ENCODE results near the gene STRBP. TPM values are rescaled to one million over a fixed set of nuclear protein-coding genes. Genes with fewer than 3 reads are reported as not detected.
"Not testable (repeated sequence)": the region's sequence is repeated elsewhere in the genome, so short reads cannot be mapped to it uniquely, and the experiment has no call there.

STRBP gene
- total RNA-seq (2014; rRNA removed; shearing (Covaris generic)): 43.1 and 44.6 TPM in 2 replicates

DNA sequence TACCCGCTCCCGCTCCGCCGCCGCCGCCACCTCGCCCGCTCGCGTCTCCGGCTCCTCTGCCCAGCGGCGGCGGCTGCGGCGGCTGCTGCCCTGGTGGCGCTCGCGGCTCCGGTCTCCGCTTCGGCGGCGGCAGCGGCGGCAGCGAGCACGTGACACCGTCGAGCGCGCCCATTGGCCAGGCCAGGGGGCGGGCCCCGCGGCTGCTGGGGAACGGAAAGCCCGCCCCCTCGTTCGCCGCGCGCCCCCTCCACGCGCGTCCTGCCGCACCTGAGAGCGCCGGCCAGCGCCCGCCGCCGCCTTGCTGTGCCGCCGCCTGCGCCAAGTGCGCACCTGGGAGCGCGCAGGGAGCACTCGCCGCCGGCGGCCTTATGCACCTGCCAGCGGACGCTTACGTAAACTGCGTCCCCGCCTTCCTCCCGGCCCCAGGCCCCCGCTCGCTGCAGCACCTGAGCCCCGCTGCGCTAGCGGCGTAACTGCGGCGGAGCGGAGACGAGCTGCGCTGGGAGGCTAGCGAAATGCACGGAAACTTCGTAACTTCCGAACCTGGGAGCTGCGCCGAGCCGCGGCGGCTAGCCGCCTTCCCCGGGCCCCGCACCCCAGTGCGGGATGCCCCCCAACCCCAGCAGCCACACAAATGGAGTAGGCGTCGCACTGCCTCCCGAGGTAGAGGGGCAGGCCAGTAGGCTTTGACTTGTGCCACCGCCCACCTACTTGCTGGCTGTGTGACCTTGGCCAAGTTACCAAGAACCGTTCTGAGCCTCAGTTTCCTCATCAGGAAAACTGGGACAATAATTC lies at the start of gene STRBP:
Gene STRBP (minus strand): TSS at position 122 of the 795 bp plus-strand sequence. CDS start 84,452 bp downstream, outside the sequence.
- peak; percentile 96 for DNase-seq (ENCODE audit: low read depth)

GRCh38 chr9:123316053-123316718 lies 47.8 kb upstream of the STRBP start:
- DNase-seq (ENCODE audit: low read depth): no peak

DNA sequence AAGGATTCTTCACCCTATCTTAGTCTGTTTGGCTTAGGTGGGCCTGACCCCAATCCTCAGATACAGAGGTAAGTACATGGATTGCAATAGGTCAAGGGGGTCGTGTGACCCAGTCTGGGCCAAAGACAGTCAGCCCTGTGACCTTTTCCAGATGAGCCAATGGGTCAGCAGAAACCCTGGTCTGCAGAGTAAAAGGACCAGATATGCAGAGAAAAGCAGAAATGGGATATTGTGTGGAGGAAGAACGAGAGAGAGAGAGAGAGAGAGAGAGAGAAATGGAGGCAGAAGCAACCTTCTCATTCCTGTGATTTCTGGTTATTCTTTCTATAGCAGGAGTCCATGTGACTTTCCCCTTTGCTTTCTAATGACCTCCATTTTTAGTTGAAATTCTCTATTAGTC lies 47.2 kb upstream of the STRBP start:
- DNase-seq (ENCODE audit: low read depth): no peak

DNA sequence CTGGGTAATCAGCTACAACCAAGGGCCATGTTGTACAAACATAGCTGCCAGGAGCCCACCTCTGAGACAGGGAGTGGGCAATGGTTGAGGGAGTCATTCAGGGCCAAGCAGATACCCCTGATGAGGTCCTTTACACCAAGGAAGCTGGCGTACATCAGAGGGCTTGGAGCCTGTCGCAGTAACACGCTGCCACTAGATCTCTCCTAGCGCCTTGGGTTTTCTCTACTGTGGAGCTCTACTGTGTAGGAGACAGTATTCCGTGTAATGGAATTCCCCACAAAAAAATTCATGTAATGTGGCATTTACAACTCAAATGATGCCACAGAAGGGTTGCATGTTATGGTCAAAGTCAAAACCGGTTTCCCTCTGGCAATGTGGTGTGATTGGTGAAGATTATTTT lies 46.2 kb upstream of the STRBP start:
- no peak for DNase-seq (ENCODE audit: low read depth)

DNA sequence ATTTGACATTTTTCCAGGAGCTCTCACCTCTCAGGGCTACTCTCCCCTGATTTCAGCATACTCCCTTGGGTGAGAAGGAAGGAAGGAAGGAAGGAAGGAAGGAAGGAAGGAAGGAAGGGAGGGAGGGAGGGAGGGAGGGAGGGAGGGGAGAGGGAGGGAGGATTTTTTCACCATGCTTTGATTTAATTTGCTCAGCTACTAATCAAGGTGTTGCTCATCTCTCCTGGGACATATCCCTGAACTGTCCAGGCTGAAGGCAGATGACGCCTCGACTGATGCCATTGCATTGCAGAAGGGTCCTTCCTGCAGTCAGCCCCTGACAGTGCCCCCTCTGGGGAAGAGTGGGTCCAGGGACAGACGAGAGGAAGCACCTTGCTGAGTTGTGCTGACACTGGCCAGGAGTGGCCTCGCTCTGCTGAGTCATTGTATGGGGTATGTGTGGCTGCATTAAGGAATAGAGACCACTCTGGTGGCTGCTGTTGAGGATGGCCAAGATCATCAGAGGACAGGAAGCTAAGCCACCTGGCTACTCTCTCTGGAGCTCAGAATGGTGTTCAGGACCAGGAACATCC lies 44.0 kb upstream of the STRBP start:
- no peak for DNase-seq (ENCODE audit: low read depth)

DNA sequence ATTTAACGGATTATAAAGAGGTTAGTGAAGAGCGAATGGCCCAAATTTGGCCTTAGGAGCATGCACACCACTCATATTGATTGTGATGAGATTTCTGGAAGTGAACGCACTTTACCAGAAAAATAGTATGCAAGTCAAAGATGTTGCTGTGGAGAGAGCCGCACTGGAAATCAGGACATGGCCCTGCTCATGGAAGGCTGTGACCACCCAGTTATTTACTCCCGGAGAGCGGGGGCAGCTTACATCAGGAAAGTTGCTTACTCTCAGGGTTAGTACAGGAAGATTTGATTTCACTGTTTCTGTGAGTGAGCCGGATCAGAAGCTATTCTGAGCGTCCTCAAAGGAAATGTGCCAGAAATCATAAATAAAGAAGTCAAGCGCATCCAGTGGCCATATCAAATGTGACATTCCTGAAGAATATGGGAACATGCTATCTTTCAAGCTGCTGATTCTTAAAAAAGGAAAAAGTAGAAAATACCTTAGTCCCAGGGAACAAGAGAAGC lies 42.9 kb upstream of the STRBP start:
- DNase-seq (ENCODE audit: low read depth): no peak

DNA sequence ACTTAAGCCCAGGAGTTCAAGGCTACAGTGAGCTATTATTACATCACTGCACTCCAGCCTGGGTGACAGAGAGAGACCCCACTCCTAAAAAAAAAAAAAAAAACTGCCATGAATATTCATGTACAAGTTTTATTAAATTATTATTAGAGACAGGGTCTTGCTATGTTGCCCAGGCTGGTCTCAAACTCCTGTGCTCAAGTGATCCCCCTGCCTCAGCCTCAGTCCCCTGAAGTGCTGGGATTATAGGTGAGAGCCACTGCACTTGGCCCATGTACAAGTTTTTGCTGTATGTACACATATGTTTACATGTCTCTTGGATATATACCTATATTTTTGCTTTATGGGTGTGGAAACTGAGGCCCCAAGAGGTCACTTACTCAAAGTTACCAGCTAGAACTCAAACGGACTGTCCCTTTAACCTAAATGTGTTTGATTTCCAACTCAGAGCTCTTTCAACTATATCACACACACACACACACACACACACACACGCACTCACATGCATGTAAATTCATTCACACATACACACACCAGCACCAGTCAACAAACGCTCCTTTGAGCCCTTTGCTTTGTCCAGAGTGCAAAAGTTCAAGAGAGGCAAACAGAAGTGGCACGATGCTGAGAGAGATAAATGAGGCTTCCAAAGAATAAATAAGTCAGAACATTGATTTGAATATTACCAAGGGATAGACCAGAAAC lies 42.3 kb upstream of the STRBP start:
- no peak for DNase-seq (ENCODE audit: low read depth)

- no peak for DNase-seq (ENCODE audit: low read depth)
Measured at GRCh38 chr9:123309611-123310010, 41.2 kb upstream of the STRBP start.

GRCh38 chr9:123305879-123306278 lies 37.5 kb upstream of the STRBP start:
- no peak for DNase-seq (ENCODE audit: low read depth)

- DNase-seq (ENCODE audit: low read depth): no peak
Measured at GRCh38 chr9:123304340-123304691, 35.9 kb upstream of the STRBP start.

DNA sequence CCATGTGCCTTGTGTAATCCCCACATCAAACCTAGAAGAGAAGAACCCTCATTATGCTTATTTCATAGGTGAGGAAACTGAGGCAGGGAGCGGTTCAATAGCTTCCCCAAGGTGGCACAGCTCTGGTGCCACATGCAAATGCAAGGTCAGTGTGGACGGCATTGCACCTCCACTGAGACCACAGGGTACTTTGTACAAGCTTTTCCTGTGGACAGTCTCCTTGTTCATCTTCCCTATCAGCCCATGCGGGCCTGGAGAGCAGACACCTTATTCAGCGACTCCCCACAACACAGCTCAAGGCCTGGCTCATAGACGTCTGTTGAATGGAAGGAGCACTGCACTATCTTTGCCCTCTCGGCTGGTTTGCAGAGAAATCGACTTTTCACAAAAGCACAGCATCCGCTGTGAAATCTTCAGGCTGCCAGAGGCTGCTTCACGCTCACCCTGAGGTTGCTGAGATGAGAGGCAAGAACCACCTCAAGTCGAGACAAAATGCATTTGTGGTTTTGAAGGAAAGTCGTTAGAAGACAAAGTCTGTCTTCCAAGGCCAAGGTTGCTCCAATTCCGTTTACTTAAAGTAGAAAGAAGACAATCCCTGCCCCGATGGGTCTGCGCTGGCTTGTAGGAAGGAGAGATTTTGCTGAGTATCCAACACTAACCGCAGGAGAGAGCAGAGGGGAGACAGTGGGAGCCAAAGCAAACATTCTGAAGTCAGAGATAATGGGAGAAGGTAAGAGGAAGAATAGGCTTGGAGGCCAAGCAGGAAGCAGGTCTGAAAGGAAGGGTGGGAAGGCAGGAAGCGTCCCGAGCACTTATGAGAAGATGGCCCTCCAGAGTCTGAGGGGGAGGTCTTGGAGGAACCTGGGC lies 34.2 kb upstream of the STRBP start:
- DNase-seq (ENCODE audit: low read depth): no peak

- DNase-seq (ENCODE audit: low read depth): not testable (repeated sequence)
Measured at GRCh38 chr9:123301936-123302335, 33.5 kb upstream of the STRBP start.

- DNase-seq (ENCODE audit: low read depth): no peak
Measured at GRCh38 chr9:123300554-123300953, 32.2 kb upstream of the STRBP start.

GRCh38 chr9:123299558-123300126 lies 31.3 kb upstream of the STRBP start:
- no peak for DNase-seq (ENCODE audit: low read depth)

DNA sequence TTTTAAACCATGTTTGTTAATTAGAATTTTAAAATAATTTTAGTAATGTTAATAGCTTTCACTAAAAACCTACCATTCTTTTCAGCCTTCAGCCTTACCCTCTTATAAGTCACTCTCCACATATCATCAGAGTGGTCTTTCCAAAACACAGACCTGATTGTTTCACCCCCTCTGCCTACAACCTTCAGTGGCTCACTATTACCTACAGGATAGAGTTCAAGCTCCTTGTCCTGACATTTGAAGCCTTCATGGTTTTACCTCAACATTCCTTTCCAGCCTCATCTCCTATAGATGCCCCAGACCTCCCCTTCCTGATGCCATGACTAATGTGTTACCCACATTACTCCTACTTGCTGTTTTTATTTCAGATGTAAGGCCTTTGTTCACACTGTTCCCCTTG lies 27.8 kb upstream of the STRBP start:
- DNase-seq (ENCODE audit: low read depth): no peak

GRCh38 chr9:123291736-123292135 lies 23.4 kb upstream of the STRBP start:
- DNase-seq (ENCODE audit: low read depth): no peak

GRCh38 chr9:123290764-123291163 lies 22.4 kb upstream of the STRBP start:
- DNase-seq (ENCODE audit: low read depth): no peak

GRCh38 chr9:123287639-123288038 lies 19.3 kb upstream of the STRBP start:
- no peak for DNase-seq (ENCODE audit: low read depth)

GRCh38 chr9:123286324-123286723 lies 17.9 kb upstream of the STRBP start:
- no peak for DNase-seq (ENCODE audit: low read depth)

DNA sequence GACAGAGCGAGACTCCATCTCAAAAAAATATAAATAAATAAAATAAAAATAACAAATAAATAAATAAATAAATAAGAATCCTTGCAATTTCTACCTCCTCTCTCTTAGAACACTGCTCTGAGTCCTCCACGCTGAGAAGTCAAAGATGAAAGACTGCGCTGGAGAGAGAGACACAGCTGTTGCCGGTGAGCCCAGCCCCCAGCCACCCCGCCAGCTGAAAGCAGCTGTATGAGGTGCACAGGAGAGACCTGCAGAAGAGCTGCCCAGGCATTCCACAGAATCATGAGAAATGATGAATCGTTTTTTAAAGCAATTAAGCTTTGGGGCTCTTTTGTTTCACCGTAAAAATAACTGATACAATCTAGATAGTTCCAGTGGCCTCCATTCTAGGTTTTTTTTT lies 16.3 kb upstream of the STRBP start:
- no peak for DNase-seq (ENCODE audit: low read depth)

- no peak for DNase-seq (ENCODE audit: low read depth)
Measured at GRCh38 chr9:123283455-123283854, 15.1 kb upstream of the STRBP start.

Measured in Daoy (cell line).